Measurements from ENCODE around the gene HLA-C. TPM values are rescaled to one million over a fixed set of nuclear protein-coding genes. Genes with fewer than 3 reads are reported as not detected.

HLA-C gene
- total and polyA plus RNA-seq, 9 of the 15 experiments (the other 6 are each of a cell fraction or from before 2014, with no cell fraction given), result 0.23 to 4.9 (median 1.2) TPM

DNA sequence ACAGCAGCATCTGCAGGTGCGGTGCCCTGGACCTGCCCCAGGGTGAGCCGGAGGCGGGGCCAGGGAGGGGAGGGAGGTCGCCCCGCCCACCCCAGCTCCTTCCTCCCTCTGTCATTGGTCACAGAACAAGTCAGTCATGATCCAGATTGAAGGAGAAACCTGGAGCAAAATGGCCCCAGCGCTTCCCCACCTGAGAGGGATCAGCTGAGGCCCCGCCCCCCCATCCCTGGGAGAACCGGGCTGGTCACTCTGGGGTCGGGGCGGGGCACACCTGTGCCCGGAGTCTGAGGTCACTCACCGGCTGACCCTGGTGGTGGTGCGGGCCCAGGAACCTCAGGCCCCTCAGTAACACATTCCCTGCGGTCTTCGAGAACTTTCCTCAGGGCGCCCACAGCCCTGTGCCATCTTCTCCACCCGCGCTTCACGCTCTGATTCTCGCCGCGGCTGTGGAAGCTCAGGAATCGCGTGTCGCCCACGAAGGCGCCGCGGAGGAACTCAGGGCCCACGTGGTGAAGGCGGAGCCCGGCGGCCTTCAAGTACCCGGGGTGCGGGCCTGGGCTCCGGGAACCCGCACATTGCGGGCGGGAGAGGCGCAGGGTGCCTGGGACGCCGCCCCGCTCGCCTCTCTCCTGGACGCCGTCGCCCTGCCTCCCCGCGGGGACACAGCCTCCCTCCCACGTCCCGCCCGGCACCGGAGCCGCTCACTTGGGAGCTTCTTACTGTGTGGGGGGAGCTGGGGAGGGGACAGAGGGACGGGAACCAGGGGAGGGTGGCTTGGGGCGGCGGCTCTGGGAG is 36.4 kb upstream of the HLA-C start (continued):
- TF ChIP-seq PCBP1 (IDR thresholded peaks at IDR 0.05; ENCODE audit: low read depth, low read length, poor library complexity, severe bottlenecking) (peak; percentile 38), KLF1 (tag; IDR thresholded peaks at IDR 0.05) (no peak), YY1 (IDR thresholded peaks at IDR 0.05; ENCODE audit: borderline replicate concordance in 1 of 3, control insufficient read depth in 1 of 3, extremely low read depth in 1 of 3, insufficient read depth in 3 of 3, insufficient read length in 1 of 3, insufficient replicate concordance in 2 of 3, low read depth in 1 of 3, low read length in 2 of 3) (peak in 1 of 3 experiments; percentile 6), RB1 (IDR thresholded peaks at IDR 0.05; ENCODE audit: low read depth) (no peak), ZEB2 (IDR thresholded peaks at IDR 0.05) (no peak), KAT7 (CRISPR knock-in tag; IDR thresholded peaks at IDR 0.05; ENCODE audit: borderline replicate concordance) (no peak), MCM5 (IDR thresholded peaks at IDR 0.05; ENCODE audit: low read depth) (no peak), ZBED1 (IDR thresholded peaks at IDR 0.05) (no peak), ZFPM2 (CRISPR knock-in tag; IDR thresholded peaks at IDR 0.05) (no peak), HNRNPH1 (optimal IDR thresholded peaks at IDR 0.05; ENCODE audit: low read depth, low read length) (no peak), MTF1 (CRISPR knock-in tag; IDR thresholded peaks at IDR 0.05; ENCODE audit: borderline replicate concordance) (no peak), POLR3A (IDR thresholded peaks at IDR 0.05; ENCODE audit: borderline replicate concordance, extremely low read depth, insufficient read depth, insufficient read length) (no peak)
- TF ChIP-seq, protein P1, sequence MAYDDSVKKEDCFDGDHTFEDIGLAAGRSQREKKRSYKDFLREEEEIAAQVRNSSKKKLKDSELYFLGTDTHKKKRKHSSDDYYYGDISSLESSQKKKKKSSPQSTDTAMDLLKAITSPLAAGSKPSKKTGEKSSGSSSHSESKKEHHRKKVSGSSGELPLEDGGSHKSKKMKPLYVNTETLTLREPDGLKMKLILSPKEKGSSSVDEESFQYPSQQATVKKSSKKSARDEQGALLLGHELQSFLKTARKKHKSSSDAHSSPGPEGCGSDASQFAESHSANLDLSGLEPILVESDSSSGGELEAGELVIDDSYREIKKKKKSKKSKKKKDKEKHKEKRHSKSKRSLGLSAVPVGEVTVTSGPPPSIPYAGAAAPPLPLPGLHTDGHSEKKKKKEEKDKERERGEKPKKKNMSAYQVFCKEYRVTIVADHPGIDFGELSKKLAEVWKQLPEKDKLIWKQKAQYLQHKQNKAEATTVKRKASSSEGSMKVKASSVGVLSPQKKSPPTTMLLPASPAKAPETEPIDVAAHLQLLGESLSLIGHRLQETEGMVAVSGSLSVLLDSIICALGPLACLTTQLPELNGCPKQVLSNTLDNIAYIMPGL (CRISPR knock-in tag; IDR thresholded peaks at IDR 0.05), result no peak
- TF ChIP-seq, protein P2, sequence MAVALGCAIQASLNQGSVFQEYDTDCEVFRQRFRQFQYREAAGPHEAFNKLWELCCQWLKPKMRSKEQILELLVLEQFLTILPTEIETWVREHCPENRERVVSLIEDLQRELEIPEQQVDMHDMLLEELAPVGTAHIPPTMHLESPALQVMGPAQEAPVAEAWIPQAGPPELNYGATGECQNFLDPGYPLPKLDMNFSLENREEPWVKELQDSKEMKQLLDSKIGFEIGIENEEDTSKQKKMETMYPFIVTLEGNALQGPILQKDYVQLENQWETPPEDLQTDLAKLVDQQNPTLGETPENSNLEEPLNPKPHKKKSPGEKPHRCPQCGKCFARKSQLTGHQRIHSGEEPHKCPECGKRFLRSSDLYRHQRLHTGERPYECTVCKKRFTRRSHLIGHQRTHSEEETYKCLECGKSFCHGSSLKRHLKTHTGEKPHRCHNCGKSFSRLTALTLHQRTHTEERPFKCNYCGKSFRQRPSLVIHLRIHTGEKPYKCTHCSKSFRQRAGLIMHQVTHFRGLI (CRISPR knock-in tag; IDR thresholded peaks at IDR 0.05), result no peak
